Stimulated activated CD4-positive, alpha-beta T cell treated with anti-CD3 and anti-CD28 coated beads, Interleukin-12 subunit alpha, Interleukin-12 subunit beta, amount 100 ng/mL, for 4 hours (primary cell): ENCODE data around the gene IQCK.

Experiments used
- DNase-seq: peaks from one replicate; pipeline ENCODE4 v3.0.0-alpha.2; 2020

The IQCK gene

DNA sequence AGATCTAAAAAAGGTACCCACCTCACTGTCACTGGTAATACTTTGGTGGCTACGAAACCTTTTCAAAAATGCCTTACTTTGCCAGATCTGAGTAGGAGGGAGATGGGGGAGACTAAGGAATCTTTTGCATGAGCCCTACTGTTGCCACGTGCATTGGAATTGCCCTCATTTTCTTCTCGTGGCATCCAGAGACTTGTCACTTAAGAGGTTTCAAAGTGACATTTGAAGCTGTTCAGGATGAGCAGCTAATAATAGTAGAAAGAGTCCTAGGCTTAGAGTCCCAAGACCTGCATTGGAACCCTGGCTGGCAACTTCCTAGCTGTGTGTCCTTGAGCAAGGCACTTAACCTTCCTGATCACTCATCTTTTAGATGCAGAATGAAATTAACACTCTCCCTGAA, 123.1 kb downstream of the IQCK start:
- DNase-seq: no peak

DNA sequence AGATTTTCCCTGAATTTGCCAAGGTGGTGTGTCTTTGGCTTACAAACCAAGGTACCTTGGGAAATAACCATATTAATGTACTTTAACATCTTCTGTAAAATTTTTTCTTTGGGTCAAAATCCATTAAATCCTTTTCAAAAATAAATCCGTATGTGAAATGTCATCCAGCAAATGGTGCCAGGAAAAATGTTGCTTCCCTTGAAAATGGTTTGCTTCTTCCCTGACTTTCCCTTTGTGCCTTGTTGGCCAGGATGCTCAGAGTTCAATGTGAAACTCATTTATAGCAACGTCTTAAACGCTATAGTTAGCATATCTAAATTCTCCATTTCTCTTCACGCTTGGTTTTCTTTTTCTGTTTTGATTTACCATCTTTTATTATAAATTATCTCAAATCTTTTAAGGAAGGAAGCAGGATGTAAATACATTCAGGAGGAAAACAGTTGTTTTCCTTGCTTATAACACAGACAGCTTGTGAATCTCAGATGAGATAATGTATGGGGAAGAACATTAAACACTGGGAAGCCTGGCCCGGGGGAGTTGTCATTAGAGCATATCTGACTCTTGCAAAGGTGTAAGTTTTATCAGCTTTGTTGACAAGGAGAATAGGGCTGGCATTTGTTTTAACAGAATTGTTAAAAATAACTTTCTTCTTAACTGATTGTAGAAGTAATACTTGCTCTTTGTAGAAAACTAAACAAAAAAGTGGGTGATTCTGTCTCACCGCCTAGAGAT, 124.5 kb downstream of the IQCK start:
- DNase-seq: no peak

DNA sequence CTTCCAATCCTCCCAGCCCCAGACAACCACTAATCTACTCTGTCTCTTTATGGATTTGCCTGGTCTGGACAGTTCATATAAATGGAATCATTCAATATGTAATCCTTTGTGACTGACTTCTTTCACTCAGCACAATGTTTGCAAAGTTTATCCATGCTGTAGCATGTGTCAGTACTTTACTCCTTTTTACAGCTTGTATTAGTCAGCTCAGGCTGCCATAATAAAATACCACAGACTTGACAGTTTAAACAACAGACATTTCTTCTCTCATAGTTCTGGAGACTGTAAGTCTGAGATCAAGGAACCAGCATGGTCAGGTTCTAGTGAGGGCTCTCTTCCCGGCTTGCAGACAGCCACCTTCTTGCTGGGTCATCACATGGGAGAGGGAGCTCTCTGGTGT, 125.3 kb downstream of the IQCK start:
- no peak for DNase-seq

DNA sequence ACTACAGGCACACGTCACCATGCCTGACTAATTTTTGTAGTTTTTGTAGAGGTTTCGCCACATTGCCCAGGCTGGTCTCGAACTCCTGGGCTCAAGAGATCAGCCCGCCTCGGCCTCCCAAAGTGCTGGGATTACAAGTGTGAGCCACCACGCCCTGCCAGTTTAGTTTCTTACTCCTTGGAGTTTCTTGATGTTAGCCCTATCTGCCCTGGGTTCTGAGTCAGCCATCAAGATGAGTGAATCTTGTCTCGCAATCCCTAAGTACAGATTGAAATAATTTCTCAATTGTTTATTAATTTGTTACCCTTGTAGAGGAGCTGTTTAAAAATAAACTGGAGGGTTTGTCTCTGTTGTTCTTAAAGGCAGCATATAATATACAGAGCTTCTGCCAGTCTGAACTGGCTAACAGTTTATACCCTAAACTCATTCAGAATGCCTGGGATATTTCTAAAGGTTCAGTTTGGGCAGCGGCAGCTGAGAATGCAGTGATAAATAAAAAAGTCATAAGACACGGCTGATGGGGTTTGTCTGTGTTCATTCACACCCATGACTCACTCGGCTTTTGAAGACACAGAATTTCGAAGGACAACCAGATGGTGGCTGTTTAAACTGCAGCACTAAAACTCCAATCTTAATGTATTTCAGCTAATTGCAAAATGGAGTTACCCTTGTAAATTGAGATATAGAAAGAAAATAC, 127.0 kb downstream of the IQCK start:
- DNase-seq: no peak

DNA sequence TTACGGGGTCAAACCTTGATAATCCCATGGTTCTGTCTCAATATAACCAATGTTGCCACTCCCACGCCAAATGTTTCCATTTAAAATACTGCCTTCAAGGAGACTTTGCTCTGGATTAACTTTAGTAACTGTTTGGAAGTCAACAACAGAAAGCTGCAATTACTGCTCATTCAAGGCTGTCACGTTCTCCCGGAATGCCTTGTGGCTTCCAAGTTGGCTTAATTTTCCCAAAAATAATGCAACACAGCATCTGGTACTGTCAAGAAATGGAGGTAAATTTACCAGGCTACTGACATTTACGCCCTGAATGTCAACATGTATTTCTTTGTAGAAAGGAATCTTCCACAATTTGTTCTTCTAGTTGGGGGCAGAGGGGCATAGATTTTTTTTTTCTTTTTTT, 128.4 kb downstream of the IQCK start:
- DNase-seq: no peak

DNA sequence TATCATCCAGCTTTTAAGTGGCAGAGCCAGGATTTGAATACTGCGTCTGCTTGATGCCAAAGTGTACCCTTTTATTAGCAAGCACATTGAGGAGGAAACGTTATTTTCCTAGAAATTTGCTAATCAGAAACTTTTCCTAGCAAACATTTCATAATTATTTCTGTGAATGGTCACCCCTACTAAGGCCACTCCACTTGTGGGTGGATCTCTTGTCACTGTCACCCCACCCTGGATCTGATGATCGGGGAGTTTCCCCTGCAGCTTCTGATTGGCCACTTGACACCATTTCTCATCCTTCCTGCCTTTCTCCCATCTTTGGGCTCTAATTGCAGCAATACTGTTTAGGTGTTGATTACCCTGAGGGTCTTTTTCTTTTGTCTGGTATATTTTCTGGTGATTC, 130.7 kb downstream of the IQCK start:
- no peak for DNase-seq

DNA sequence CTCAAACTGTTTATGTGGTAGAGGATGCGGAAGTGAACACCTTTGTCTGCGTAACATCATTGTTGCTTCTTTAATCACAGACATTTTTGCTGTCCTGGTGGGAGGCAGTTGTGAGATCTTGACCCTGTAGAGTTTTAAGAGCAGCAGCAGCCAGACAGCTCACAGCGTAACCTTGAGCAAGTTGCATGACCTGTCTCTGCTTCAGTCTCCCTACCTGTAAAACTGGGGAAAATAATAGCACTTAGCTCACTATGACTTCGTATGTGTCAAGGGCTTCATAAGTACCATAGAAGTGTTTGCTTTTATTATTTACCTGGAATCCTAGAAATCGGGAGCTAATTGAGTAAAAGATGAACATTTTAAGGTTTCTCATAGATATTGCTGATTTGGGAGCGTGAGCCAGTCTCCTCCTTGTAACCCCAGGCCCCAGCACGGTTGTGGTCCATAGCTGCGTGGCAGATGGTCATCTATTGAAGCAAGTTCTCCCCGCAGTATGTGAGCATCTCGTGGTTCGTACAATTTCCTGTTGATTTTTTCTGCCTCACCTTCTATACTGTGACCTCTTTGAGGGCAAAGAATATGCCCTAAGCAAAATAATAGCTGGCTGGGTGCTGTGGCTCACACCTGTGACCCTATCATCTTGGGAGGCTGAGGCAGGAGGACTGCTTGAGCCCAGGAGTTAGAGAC, 132.2 kb downstream of the IQCK start:
- DNase-seq: no peak

DNA sequence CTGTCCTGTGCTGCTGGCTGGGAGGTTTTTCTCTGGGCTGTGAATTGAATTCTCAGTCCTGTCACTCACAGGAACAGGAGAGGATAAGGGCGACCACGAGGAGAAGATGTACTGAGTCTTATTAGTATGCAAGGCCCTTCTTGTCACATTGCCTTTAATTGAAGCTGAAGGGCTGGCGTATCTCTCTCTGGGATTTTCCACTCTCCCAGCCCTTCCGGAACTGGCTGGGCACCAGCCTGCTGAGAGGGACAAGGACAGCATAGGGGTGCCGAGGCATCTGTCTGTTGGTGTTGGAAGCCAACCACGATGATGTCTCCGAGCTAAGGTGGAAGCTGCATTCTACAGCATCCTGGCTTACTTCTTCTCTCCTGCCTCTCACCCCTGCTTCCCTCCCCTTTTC, 133.4 kb downstream of the IQCK start:
- DNase-seq: no peak

DNA sequence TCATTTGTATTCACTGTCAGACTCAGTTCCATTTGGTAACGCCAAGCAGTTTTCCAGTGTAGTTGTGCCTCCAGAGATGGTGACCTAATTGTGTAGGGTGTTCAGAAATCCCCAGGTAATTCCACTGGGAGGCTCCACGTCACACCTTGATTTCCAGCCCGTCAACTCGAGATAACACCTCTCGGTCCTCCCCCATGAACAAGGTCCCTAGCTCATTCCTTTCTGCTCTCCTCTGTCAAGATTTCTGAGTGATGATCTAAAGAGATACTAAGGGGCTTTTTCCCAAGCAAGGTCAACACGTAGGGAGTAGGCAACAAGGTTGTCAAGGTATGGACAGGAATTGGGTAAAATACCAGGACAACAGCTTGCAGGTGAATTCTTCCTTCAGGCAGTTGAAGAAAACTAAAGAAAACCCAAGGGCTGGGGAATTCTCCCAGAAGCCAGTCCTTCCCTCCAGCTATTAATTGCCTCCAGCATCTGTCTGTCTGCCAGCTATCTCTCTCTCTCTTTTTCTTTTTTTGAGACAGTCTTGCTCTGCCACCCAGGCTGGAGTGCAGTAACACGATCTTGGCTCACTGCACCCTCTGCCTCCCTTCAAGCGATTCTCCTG, 135.2 kb downstream of the IQCK start:
- no peak for DNase-seq

DNA sequence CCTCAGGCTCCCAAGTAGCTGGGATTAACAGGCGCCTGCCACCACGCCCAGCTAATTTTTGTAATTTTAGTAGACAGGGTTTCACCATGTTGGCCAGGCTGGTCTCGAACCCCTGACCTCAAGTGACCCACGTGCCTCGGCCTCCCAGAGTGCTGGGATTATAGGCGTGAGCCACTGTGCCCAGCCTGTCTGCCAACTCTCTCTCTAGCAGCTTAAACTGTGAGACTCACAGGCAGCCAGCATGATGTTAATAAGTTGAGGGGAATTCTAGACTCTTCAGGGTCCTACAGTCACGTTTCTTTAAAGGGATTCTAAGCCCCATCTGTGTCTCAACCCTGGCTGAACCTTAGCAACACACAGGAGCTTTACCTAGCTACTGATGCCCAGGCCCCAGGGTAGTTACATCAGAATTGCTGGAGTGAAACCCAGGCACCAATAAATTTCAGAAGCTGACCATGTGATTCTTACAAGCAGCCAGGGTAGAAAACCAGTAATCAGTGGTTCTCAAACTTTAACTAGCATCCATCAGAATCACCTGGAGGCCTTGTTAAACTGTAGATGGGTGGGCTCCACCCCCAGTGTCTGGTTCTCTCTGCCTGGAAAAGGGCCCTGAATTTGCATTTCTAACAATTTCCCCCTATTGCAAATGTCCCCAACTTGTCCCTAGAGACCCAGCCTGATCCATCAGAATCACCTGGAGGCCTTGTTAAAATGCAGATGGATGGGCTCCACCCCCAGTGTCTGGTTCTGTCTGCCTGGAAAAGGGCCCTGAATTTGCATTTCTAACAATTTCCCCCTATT, 135.9 kb downstream of the IQCK start:
- DNase-seq: no peak

DNA sequence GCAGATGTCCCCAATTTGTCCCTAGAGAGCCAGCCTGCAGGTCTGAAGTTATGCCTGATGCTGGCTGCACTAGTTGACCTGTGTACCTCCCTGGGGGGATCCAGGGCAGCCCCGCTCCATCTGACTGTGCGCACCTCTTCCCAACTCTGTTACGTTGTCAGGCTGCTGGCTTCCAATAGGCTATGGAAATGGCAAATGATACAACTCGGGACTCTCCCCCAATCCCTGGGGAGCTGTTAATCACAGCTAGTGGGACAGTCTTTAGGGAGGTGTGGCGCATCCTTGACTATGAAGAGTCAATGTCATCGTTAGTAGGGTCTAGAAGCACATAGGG, 136.4 kb downstream of the IQCK start:
- DNase-seq: no peak

DNA sequence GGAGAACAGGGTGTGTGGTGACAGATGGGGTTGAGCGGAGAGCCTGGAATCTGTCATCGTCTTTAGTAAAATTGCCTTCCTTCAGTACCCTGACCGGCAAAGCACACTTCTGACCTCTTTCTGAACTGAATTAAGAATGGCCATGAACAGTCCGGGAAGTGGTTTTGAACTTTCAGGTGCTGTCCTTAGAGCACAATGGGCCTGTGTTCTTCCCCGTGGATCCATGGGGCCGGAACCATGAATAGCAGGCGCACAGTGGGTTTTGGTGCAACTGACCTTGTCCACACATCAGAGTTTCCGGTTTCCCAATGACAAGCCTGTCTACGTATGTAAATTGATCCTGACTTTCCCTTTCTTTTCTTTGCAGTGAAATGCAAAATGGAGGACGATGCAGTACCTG, 138.0 kb downstream of the IQCK start:
- no peak for DNase-seq

DNA sequence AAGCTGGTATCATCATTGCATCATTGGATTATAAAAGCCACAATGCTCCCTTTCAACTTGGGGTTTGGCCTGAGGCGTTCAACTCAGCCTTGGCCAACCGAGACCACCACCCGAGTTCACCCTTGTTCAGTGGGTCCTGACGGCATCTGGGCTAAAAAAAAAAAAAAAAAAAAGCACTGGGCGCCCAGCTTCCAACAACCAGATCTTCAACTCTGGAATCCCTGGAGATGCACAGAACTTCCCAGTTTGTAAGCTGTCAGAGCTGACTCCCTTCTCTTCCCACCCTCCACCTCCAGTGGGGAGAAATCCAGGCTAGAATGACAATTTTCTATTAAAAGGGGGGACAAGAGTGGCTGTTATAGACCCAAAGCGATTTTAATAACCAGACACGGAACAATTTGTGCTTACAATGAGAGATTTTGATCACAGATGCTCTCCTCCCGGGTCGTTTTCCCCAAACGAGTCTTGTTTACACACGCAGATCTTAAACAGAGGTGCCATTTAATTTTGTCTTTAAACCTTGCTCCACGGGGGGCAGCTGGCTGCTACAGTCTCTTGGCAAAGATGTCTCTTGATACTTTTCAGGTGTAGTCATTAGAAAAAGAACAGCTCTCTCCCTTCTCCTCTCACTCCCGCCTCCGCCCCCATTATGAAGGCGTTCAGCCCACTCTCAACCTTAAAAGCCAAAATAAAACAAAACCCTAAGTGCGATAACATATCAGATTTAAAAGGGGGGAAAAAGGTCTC, 139.7 kb downstream of the IQCK start:
- no peak for DNase-seq

DNA sequence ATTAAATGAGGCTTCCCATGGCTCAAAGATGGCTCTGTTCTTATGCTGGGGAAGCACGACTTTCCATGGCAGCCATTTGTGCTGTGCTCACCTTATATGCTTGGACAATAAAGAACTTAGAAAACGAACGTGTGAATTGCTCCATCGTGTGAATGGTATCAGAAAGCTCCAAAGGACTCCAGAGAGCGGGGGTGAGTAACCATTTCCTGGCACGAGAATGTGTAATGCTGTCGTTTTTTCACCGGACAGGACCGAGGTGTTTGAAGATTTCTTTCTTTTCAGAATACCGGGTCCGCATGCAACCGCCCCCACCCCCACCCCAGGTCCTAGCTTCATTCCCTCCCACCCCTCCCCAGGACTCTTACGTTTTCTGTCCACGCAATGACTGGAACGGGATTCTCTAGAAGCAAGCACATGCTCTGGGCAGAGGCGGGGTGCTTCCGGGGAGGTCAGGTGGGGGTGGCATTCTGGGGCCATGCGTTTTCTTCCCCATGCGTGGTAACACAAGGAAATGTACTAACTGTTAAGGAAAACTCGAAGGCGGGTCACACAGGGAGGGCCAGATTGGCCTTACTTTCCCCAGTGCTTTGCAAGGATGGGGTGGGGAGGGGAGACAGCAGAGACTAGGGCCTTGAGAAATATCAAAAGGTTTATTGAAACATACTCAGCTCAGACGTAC, 140.4 kb downstream of the IQCK start:
- DNase-seq: no peak

DNA sequence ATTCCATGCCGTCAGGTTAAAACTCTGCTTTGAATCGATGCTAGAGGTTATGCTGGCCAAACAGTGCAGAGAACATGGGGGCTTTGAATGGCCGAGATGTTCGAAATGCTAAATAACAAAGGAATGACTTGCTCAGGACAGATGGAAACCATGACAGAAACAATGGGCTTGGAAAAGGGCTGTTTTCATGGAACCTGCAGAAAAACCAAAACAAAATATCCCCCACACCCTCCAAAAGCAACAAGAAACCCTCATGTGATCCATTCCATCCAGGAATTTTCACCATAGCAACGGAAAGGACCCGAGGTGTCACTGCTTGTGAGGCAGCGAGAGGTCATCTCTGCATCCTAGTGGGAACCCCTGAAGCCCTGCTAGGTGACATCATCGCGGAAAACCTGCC, 141.1 kb downstream of the IQCK start:
- no peak for DNase-seq

DNA sequence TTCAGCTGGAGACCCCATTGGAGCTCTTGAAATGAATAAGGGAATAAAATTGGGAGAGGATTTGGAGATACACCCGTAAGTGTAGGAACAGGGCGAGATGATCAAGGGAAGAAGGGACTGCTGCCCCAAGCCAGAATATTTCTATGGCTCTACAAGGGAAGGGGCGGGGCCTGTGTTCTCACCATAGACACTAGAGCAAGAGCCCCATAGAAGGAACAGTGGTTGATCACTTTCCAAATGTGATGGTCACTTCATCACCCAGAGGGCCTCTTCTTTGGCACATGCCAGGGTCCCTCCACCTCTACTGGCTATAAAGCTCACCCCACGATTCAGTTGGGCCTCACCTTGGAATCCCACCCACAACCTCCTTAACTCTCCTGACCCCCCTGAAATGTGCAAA, 141.5 kb downstream of the IQCK start:
- DNase-seq: no peak

DNA sequence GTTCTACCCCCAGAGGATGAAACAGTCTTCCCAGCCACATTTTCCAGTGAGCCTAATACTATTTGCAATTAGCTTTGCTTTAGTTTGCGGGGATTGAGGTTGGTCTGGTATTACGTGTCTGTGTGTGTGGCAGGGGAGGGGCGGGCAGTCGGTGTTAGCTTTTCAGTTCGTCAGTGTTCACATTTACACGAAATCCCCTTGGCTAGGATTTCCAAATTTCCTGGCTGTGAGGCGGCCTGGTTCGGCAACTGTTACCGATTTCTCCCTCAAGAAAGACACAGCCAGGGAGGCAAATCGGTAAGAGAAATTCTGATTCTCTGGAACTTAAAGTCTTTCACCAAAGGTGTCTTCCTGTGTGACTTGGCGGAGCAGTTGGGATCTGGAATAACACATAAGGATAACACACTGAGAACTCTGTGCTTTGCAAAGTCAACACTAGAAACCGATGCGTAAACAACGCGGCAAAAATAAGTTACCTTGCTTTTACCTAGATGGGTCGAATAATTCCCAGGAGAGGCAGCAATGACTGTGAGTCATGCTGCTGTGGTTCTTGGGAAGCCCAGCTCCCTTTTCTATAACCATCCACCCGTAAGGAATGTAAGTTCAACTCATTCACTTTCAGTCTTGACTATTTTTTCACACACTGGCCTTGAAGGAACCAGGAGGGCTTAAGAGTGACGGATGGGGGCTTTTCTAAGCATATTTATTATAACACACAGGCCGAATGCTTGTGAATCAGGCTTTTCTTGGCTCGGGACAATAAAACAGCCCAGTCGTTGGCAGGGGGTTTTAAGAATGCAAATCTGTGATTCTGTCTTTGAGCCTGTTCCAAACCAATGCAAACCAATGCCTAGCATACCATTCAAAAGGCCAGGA, 142.3 kb downstream of the IQCK start:
- DNase-seq: no peak

DNA sequence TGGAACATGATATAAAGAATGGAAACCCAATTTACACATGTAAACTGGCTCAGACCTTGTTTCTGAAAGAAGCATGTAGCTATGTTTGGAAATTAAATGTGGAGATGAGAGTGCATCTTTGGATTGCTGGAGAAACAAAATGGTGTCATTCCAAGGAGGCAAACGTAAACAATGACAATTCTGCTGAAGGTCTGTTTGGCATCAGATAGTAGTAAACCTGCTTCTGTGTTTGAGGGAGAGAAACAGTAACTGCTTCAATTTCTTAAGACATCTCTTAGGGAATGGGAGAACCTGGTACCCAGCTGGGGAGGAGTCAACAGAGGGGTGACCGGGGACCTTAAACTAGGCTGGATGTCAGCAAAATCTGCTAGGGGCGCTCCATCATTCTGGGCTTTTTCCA, 143.1 kb downstream of the IQCK start:
- no peak for DNase-seq

DNA sequence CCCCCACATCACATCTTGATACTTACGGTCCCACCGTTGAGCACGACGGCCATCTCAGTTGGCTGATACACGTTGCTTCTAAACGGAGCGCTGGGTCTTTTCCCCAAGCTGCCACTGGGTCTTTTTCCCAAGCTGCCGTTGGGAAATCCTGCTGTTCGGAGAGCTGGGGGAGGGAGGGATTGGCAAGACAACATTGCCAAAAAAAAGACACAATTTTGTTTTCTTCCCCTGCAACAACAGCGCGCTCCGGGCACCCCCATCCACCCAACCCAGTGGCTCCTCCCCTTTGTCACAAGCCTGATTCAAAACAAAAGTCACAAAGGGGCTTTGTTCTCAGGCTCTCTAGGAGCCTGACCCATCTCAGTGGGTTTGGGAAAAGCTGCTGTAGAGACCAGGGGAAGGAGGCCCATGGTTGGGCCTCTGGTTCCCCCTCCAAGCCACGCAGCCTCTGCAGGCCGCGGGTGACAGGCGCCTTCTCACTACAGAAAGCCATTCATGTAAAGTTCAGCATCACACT, 143.8 kb downstream of the IQCK start:
- no peak for DNase-seq

DNA sequence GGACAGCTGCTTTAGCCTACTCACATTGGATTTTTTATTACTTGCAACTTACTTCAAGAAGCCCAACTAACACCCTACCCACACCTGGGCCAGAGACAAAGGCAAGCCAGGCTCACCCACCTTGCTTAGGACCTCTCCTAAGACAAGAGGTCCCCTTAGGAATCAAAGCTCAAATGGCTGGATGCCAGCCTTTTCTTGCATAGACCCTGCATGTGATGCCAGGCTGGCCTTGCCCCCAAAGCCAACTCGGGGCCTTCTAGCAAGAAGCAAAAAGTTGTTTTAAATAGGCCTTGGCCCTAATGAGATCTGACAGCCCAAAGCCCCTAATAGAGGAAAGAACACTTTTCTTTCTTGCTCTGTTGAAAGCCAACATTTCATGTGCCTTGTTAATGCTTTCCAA, 145.9 kb downstream of the IQCK start:
- no peak for DNase-seq

DNA sequence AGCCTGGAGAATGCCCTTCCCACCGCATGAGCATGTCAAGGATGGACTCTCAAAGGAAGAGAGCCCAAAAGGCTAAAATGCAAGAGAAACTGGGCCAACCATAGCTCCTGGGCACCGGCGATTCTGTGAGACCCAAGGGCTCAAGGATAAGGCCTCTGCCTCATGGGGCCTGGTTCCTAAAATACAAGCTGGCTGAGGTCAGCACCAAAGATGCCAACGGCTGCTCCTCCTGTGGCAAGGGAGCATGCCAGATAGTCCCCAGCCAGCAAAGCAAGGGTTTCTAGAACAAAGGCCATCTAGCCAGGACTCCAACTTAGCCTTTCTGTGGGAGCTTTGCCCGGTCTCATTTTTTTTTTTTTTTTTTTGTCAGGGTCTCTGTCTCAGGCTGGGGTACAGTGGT, 146.5 kb downstream of the IQCK start:
- no peak for DNase-seq
